ENCODE measurements around the gene NUP54. TPM values are rescaled to one million over a fixed set of nuclear protein-coding genes. Genes with fewer than 3 reads are reported as not detected.

The NUP54 gene
- total RNA-seq, 3 donors from 2014 or later: 46.6 to 70.5 (median 56.7) TPM

GRCh38 chr4:76125816-76126215, 22.4 kb downstream of the NUP54 start:
- Histone ChIP-seq H3K4me3 (no peak overlapping the region), H3K4me1 (no peaks in the 10 kb centered on the region), H3K27me3 (no peaks in the 10 kb centered on the region), H3K36me3 (no peaks in the 10 kb centered on the region), H3K9me3 (no peaks in the 10 kb centered on the region), H3K27ac (no peak overlapping the region)
- TF ChIP-seq POLR2A (IDR thresholded peaks at IDR 0.05) (no peak), POLR2AphosphoS5 (IDR thresholded peaks at IDR 0.05) (no peak), CTCF (IDR thresholded peaks at IDR 0.05) (no peak)
- no peak for DNase-seq (ENCODE audit: low spot score in 2 of 2)
- intact Hi-C loops (cut with DNase I; ENCODE audit: low total_unique reads): no loop called here

GRCh38 chr4:76120199-76120598, 28.0 kb downstream of the NUP54 start:
- Histone ChIP-seq H3K9me3 (no peaks in the 10 kb centered on the region), H3K36me3 (no peaks in the 10 kb centered on the region), H3K27me3 (no peaks in the 10 kb centered on the region), H3K4me1 (no peaks in the 10 kb centered on the region), H3K4me3 (no peak overlapping the region), H3K27ac (no peak overlapping the region)
- no peak for TF ChIP-seq POLR2AphosphoS5 (IDR thresholded peaks at IDR 0.05)
- no peak for TF ChIP-seq CTCF (IDR thresholded peaks at IDR 0.05)
- no peak for TF ChIP-seq POLR2A (IDR thresholded peaks at IDR 0.05)
- no peak for DNase-seq (ENCODE audit: low spot score in 2 of 2)
- intact Hi-C loops (cut with DNase I; ENCODE audit: low total_unique reads): no loop called here

- Histone ChIP-seq H3K4me1 (no peaks in the 10 kb centered on the region), H3K9me3 (no peaks in the 10 kb centered on the region), H3K27me3 (no peaks in the 10 kb centered on the region), H3K4me3 (no peak overlapping the region), H3K27ac (no peak overlapping the region), H3K36me3 (peaks cover under 1% of the 10 kb centered on the region)
- intact Hi-C loops (cut with DNase I; ENCODE audit: low total_unique reads): no loop called here
- TF ChIP-seq POLR2A (IDR thresholded peaks at IDR 0.05) (no peak), CTCF (IDR thresholded peaks at IDR 0.05) (no peak), POLR2AphosphoS5 (IDR thresholded peaks at IDR 0.05) (no peak)
- no peak for DNase-seq (ENCODE audit: low spot score in 2 of 2)
Measured at GRCh38 chr4:76117536-76117935, 30.7 kb downstream of the NUP54 start.

- Histone ChIP-seq H3K4me1 (no peaks in the 10 kb centered on the region), H3K4me3 (no peak overlapping the region), H3K27ac (no peak overlapping the region), H3K36me3 (peaks cover 6% of the 10 kb centered on the region), H3K9me3 (no peaks in the 10 kb centered on the region), H3K27me3 (no peaks in the 10 kb centered on the region)
- TF ChIP-seq POLR2A (IDR thresholded peaks at IDR 0.05): no peak
- TF ChIP-seq POLR2AphosphoS5 (IDR thresholded peaks at IDR 0.05): no peak
- no peak for TF ChIP-seq CTCF (IDR thresholded peaks at IDR 0.05)
- intact Hi-C loops (cut with DNase I; ENCODE audit: low total_unique reads): no loop called here
- no peak for DNase-seq (ENCODE audit: low spot score in 2 of 2)
Measured at GRCh38 chr4:76116821-76117220, 31.4 kb downstream of the NUP54 start.

- Histone ChIP-seq H3K9me3 (no peaks in the 10 kb centered on the region), H3K36me3 (peaks cover 6% of the 10 kb centered on the region), H3K27ac (no peak overlapping the region), H3K27me3 (no peaks in the 10 kb centered on the region), H3K4me1 (no peaks in the 10 kb centered on the region), H3K4me3 (no peak overlapping the region)
- no peak for TF ChIP-seq POLR2A (IDR thresholded peaks at IDR 0.05)
- TF ChIP-seq POLR2AphosphoS5 (IDR thresholded peaks at IDR 0.05): no peak
- no peak for TF ChIP-seq CTCF (IDR thresholded peaks at IDR 0.05)
- no peak for DNase-seq (ENCODE audit: low spot score in 2 of 2)
- intact Hi-C loops (cut with DNase I; ENCODE audit: low total_unique reads): no loop called here
Measured at GRCh38 chr4:76108467-76109181, 39.6 kb downstream of the NUP54 start.

Measured in breast epithelium (tissue), 4 donors.